A172 (cell line): ENCODE measurements around the gene MCIDAS. TPM values are rescaled to one million over a fixed set of nuclear protein-coding genes. Genes with fewer than 3 reads are reported as not detected.

Experiments
- DNase-seq: peaks from one replicate; pipeline ENCODE4 v3.0.0-alpha.2; 2015; ENCODE audit warnings: low spot score
- total RNA-seq: library from RNA; depleted of rRNA; stranded (reverse); fragments of >200 nt; shearing (Covaris generic); gene quantifications from 2 replicates; pipeline ENCODE4 v1.2.3, GENCODE V29; 2014

MCIDAS gene
- total RNA-seq, 1 experiment from 2014 or later = 0.48 TPM

DNA sequence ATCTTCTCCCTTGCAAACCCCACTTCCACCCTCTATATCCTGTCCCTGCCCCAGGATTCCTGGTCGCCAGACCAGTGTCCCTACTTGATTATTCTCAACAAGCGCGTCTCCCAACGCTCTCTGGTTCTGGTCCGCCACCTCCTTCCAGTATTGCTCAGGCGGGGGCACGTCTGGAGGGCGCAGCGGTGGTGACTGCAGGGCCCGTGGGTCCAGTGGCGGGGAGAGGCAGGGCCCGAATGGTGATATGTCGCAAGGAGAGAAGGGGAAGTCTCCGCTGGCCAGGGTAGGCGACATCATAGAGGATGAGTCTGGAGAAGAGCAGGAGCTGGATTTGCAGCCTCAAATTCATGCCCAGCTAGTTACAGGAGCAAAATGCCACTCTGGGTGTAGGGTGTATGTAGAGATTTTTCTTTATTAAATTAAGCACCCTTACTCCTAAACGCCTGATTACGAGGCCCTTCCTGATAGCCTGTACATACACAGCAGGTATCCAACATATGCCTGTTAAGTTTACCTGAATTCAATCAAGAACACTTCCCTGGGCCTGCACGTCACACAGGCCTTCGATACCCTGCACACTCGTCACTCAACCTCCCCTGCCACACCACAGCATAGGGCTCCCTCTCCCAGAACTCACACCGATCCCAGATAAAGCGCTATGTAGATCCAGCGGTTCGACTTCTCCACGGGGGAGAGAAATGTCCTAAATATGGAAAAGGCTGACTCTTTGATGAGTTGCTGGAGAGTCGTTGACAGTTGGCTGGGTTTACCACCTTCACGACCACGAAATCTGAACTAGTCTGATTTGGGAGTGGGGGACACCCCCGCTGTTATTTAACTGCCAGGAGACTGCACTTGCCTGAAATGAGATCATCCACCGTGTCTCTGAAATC is 4.8 kb downstream of the MCIDAS start:
- no peak for DNase-seq

DNA sequence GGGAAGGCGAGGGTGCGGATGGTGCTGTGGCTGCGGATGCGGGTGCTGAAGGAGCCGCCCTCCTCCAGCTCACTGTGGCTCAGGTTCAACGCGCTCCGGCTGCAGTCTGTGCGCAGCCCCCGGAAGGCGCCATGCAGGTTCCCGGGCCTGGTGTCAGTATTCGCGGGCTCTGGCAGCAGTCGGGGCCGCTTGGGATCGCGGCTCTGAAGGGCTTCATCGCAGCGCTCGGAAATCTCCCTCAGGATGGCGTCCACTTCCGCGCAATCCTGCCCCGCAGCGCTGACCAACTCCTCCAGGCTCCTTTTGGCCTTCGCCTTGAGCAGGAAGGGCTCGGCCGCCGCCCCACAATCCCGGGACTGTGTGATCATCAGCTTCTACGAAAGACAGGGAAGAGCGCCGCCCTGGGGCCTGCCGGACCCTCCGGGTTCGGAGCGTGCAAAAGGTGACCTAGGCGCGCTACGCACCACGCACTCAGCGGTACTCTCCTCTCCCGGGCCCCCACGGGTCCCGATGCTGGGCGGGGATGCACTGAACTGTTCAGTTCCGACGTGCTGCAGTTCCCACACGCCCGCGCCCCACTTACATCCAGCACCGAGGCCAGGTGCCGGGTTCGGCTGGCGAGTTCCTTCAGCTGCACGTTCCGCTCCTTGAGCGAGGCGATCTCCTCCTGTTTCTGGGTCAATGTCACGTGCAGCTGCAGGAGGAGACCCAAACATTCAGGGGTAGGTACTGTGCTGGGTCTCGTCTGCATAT is 6.5 kb downstream of the MCIDAS start:
- DNase-seq = no peak

- no peak for DNase-seq
These were observed 7.3 kb downstream of the MCIDAS start for GRCh38 chr5:55219770-55220169.

- DNase-seq = no peak
These were observed 8.1 kb downstream of the MCIDAS start for GRCh38 chr5:55218967-55219366.

- DNase-seq = no peak
These were observed 15.8 kb downstream of the MCIDAS start for GRCh38 chr5:55211184-55211874.

DNA sequence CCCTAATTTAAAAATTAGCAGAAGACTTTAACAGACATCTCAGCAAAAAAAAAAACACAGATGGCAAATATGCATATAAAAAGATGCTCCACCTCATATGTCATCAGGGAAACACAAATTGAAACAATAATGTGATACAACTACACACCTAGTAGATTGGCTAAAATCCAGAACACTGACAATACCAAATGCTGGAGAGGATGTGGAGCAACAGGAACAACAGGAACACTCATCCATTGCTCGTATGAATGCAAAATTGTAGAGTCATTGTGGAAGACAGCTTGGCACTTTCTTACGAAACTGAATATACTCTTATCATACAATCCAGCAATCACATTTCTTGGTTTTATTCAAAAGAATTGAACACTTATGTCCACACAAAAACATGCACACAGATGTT is 22.1 kb downstream of the MCIDAS start:
- DNase-seq = no peak

DNA sequence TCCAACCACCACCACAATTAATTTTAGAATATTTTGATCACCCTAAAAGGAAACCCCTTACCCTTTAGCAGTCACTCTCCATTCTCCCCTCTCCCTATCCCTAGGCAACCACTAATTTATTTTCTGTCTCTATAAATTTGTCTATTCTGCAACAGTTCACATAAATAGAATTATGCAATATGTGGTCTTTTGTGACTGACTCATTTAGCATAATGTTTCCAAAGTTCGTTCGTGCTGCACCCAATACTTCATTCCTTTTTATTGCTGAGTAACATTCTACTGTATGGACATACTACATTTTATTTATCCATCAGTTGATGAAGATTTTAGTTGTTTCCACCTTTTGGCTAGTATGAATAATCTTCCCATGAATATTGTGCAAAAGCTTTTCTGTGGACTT is 36.0 kb downstream of the MCIDAS start:
- no peak for DNase-seq

DNA sequence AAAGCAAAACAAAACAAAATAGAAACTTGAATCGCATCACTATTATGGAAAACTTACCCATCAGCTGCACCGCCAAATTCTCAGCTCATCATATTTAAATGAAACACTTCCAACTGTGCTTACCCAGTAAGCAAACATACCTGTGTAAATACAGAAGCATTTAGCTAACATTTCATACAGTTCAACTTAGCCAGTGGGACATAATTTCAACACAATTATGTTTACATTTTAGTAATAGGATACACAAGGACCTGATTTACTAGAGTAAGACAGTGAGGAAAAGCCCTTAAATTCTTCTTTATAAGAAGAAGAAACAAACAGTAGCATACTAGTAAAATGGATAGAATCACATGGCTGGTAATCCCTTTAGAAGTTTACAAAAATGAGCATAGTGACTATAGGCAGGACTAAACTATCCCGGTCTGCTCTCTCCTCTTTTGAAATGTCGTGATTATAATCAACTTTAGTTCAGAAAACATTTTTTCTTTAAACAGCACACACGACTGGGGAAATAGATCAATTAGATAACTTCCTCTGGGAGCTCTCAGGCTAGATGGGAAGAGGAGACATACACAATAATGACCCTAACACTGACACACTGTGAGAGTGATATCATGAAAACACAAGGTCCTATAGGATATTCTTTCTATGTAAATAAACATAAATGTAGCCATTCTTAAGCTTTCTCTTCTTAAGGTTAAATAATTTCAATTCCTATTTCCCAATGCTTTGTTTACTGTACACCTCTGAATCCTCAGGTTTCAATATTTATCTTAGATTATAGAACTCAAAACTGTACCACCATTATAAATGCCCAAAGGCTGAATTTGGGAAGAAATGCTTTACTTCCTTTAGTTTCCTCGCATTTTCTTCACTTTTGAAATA is 38.2 kb downstream of the MCIDAS start:
- DNase-seq = no peak

DNA sequence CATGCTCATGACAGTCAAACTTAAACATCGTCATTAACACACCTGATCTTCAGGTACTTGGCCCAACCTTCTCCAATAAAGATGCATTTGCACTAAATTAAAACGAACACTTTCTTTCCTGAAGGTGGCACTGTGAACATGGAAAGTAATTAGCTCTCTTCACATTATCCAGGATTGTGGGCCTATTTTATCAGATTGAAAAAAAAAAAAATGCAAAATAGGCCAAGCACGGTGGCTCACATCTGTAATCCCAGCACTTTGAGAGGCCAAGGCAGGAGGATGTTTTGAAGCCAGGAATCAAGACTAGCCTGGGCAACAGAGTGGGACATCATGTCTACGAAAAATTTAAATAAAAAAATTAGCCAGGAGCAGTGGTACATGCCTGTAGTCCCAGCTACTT is 39.7 kb downstream of the MCIDAS start:
- DNase-seq = peak; percentile 26

- no peak for DNase-seq
These were observed 47.1 kb downstream of the MCIDAS start for GRCh38 chr5:55180016-55180415.

DNA sequence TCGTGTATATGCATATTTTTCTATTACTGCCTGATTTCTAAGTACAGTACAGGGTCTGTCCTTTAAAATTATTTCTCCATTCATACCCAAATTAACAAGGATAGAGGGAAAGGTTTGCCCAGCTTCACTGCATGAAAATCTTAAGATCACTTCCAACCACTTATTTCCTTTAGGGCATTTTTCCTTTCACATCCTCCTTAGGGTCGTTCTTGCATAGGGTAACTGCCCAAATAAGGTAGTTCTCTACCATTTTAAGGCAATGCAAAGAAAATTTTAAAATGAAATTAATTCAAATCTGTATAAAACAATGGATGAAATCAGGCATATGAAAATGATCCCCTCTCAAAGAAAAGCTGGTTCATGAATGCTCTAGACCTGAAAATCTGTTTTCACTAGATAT is 50.0 kb downstream of the MCIDAS start:
- no peak for DNase-seq

DNA sequence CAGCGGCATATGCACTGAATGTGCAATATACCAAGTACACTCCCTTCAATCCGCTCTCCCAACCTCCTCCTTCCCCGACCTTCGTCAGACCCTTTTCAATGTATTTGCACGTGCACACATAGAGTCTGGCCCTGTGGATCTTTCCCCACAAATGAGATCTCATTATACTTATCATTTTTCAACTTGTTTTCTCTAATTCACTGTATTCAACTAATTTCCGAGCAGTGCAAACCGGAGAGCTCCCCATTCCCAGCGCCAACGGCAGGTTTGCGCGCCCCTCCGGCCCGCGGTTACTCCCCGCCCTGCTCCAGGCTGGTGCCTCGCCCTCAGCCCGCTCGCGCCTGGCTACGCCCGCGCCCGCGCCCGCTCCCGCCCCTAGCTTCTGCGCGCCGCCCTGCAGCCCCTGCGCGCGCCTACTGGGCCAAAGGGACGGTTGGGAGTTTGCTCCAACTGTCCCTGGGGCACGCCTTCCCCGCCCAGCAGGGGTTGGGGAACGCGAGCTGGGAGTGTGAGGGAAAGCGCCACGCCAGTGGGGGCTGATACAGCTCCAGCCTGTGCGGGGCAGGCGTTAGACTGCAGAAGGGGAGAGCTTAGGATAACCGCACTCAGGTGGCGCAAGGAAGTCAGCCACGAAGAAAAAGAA is 50.8 kb downstream of the MCIDAS start:
- DNase-seq = peak; percentile 66

DNA sequence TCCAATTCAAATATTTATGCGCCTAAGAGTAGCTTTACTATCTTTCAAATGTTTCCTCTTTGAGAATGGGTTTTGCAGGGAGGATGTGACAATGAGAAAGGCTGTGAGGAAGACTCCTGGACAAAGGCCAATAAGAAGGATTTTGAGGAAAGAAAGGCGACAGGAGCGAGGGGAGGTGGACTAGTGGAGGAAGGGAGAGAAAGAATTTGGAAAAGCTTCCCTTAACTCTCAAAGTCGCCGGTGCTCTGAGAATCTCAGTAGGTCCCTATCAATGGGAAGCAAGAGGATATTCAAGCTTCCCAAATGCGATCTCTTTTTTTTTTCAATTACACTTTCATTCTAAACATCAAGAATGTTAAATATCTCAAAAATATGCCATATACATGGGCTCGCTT is 51.3 kb downstream of the MCIDAS start:
- DNase-seq = no peak

GRCh38 chr5:55173687-55174230 is 53.4 kb downstream of the MCIDAS start:
- DNase-seq = no peak

- DNase-seq = peak; percentile 55
These were observed 54.0 kb downstream of the MCIDAS start, which contains the start of gene CDC20B for GRCh38 chr5:55172937-55173686. CDC20B (minus strand) TSS chr5:55173177; CDS start chr5:55173000, 177 bp downstream.

- peak; percentile 77 for DNase-seq
These were observed 54.8 kb downstream of the MCIDAS start for GRCh38 chr5:55172051-55172899.

- no peak for DNase-seq
These were observed 55.6 kb downstream of the MCIDAS start for GRCh38 chr5:55171471-55171870.
